ENCODE data around the gene FNTB.

The FNTB gene

DNA sequence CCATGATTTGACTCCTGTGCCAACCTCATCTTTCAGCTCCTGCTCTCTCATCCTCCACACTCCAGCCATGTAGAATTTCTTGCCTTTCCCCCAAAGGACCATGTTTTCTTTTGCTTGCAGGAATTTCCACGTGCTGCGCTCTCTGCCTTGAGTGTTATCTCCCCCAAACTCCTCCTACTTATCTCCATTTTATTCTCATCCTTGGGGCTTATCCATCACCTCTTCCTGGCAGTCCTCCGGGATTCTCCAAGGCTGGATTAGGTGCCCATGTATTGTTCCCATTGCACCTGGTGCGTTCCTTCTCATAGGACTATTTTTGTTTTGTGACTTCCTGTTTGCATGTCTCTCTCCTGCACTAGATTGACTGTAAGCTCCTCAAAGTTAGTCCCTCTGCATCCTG is 122.7 kb downstream of the FNTB start:
- TF ChIP-seq, protein P1, sequence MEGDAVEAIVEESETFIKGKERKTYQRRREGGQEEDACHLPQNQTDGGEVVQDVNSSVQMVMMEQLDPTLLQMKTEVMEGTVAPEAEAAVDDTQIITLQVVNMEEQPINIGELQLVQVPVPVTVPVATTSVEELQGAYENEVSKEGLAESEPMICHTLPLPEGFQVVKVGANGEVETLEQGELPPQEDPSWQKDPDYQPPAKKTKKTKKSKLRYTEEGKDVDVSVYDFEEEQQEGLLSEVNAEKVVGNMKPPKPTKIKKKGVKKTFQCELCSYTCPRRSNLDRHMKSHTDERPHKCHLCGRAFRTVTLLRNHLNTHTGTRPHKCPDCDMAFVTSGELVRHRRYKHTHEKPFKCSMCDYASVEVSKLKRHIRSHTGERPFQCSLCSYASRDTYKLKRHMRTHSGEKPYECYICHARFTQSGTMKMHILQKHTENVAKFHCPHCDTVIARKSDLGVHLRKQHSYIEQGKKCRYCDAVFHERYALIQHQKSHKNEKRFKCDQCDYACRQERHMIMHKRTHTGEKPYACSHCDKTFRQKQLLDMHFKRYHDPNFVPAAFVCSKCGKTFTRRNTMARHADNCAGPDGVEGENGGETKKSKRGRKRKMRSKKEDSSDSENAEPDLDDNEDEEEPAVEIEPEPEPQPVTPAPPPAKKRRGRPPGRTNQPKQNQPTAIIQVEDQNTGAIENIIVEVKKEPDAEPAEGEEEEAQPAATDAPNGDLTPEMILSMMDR (IDR thresholded peaks at IDR 0.05; ENCODE audit: low read length, missing control alignments) = no peak
- H3K4me3 ChIP-seq (replicated peaks; ENCODE audit: low read depth, low read length) = no peak overlapping the region

GRCh38 chr14:65110525-65110924 is 123.8 kb downstream of the FNTB start:
- no peak overlapping the region for H3K4me3 ChIP-seq (replicated peaks; ENCODE audit: low read depth, low read length)
- TF ChIP-seq, protein P1 (IDR thresholded peaks at IDR 0.05; ENCODE audit: low read length, missing control alignments) = no peak
- DNase-seq (ENCODE audit: low read depth) = no peak

More for the DNA sequence above, 122.7 kb downstream of the FNTB start:
- DNase-seq (ENCODE audit: low read depth) = no peak
